ACC112 (cell line): ENCODE results near the gene SELENOO.
A peak's percentile ranks its signal among the peaks of the same experiment; 100 is the strongest.

Source experiments
- H2AFZ ChIP-seq: fragments of 200-600 bp; sonication (generic); one replicate; pipeline ENCODE4 v1.6.0; 2017; ENCODE audit warnings: antibody characterized with exemption, low read length; ENCODE audit not compliant: unreplicated experiment
- H3K27ac ChIP-seq: fragments of 200-600 bp; sonication (generic); 2 replicates; pipeline ENCODE4 v1.5.1; 2014; ENCODE audit warnings: low read depth, mild to moderate bottlenecking, antibody characterized with exemption, low read length, moderate library complexity
- H3K27me3 ChIP-seq: fragments of 200-600 bp; sonication (generic); 2 replicates; pipeline ENCODE4 v1.6.1; 2014; ENCODE audit warnings: mild to moderate bottlenecking, antibody characterized with exemption, low read length, moderate library complexity, mixed read lengths; ENCODE audit not compliant: insufficient read depth
- H3K36me3 ChIP-seq: fragments of 200-600 bp; sonication (generic); 2 replicates; pipeline ENCODE4 v1.6.1; 2016; ENCODE audit warnings: mild to moderate bottlenecking, antibody characterized with exemption, low read length, moderate library complexity, mixed read lengths; ENCODE audit not compliant: insufficient read depth
- H3K4me1 ChIP-seq: fragments of 200-600 bp; sonication (generic); one replicate; pipeline ENCODE4 v1.6.1; 2016; ENCODE audit warnings: low read length, mixed read lengths; ENCODE audit not compliant: insufficient read depth, unreplicated experiment, control insufficient read depth
- H3K4me3 ChIP-seq: fragments of 200-600 bp; sonication (generic); 2 replicates; pipeline ENCODE4 v1.5.1; 2014; ENCODE audit warnings: mild to moderate bottlenecking, low read depth, low read length
- H3K79me2 ChIP-seq: fragments of 200-600 bp; sonication (generic); one replicate; pipeline ENCODE4 v1.6.0; 2016; ENCODE audit warnings: low read length; ENCODE audit not compliant: control insufficient read depth, unreplicated experiment, insufficient read depth

The SELENOO gene

DNA sequence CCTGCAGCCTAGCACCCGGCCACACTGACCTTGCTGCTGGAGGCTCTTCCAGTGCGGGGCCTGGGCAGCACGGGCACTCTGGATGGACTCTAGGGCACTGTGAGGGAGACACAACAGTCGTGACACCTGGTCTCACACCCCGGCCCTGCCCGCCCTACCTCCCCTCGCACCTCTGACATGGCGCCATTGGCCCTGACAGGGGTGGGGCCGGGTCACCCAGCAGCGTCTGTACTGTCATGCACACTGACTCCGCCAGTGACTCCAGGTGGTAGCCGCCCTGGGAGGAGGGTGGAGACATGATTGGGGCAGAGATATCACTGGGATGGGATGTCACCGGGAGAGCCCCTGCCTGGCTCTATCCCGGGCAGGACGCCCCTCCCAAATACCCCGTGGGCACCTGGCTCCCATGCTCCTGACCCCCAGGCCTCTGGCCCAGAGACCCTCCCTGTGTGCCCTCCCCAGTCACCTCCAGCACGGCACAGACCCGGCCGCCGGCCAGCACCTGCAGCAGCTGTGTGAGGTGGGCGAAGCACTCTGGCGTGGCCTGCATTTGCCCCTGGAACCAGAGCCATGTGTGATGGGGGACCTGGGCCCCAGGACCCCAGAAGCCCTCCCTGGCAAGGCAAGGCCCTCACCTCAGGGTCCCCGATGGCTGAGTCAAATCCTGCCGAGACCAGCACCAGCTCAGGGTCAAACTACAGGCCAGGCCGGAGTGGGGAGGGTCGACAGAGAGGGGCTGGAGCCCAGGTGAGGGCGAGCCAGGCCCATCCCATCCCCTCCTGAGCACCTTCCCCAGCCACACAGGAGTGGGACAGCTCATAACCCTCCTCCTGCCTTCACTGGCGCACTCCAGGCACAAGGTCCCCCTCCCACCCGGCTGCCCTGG lies 47.6 kb downstream of the SELENOO start:
- Histone ChIP-seq H3K27ac (no peak overlapping the region), H3K4me1 (peaks cover 5% of the 10 kb centered on the region)

DNA sequence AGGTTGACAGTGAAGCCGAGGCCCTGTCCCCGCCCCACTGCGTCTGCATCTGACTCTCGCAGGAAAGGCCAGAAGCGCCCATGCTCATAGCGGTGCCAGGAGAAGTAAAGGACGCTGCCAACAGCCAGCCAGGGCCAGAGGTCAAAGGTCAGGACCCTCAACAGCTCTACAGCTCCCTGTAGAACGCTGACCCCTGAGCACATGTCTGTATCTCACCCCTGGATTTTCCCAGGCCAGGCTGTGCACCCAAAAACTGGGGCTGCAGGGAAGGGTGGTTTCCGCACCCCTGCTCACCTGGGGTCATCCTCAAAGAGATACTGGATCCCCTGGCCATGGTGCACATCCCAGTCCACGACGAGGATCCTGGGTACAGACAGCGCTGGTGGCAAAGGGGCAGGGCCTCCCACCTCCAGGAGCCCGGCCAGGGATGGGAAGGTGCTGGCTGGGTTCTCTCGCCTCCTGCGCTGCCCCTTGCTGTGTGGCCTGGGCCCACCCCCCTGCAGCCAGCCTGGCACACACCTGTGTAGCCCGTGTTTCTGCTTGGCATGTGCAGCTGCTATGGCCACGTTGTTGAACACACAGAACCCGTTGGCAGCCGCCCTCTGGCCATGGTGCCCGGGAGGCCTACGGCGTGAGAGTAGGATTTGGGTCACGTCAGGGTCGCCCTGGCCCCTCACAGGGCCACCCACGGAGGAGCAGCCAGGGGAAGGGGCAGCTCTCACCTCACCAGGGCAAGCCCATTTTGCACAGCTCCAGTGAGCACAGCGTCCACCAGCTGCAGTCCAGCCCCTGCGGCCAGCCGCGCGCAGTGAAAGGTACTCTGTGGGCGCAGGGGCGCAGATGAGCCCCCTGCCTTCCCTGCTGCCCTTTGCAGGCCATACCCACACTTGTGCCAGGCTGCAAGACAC lies 48.8 kb downstream of the SELENOO start:
- peaks cover 5% of the 10 kb centered on the region for H3K4me1 ChIP-seq
- H3K27me3 ChIP-seq, result no peaks in the 10 kb centered on the region
- peak overlapping the region; percentile 87 for H3K4me3 ChIP-seq
- no peaks in the 10 kb centered on the region for H3K36me3 ChIP-seq
- H2AFZ ChIP-seq, result no peak overlapping the region
- no peak overlapping the region for H3K27ac ChIP-seq
- H3K79me2 ChIP-seq, result peaks cover 6% of the 10 kb centered on the region

More for the DNA sequence above, 47.6 kb downstream of the SELENOO start:
- no peak overlapping the region for H2AFZ ChIP-seq
- no peak overlapping the region for H3K4me3 ChIP-seq
- no peaks in the 10 kb centered on the region for H3K36me3 ChIP-seq
- H3K27me3 ChIP-seq, result no peaks in the 10 kb centered on the region
- peaks cover 14% of the 10 kb centered on the region for H3K79me2 ChIP-seq

DNA sequence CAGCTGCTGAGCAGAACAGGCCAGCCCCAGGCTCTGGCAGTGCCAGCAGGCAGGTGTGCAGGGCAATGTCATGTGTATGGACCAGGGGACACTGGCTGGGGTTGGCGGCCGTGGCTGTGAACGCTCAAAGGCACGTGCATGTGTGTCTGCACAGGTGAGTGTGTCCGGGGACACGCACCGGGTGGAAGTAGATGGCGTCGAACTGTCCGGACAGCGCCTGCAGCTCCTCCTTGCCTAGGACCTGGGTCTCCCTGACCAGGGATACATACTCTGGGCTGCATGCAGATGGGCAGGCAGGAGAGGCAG lies 49.4 kb downstream of the SELENOO start:
- H3K27me3 ChIP-seq, result no peaks in the 10 kb centered on the region
- peaks cover 5% of the 10 kb centered on the region for H3K4me1 ChIP-seq
- peak overlapping the region; percentile 87 for H3K4me3 ChIP-seq
- H2AFZ ChIP-seq, result no peak overlapping the region
- H3K36me3 ChIP-seq, result no peaks in the 10 kb centered on the region
- peaks cover 4% of the 10 kb centered on the region for H3K79me2 ChIP-seq
- no peak overlapping the region for H3K27ac ChIP-seq

DNA sequence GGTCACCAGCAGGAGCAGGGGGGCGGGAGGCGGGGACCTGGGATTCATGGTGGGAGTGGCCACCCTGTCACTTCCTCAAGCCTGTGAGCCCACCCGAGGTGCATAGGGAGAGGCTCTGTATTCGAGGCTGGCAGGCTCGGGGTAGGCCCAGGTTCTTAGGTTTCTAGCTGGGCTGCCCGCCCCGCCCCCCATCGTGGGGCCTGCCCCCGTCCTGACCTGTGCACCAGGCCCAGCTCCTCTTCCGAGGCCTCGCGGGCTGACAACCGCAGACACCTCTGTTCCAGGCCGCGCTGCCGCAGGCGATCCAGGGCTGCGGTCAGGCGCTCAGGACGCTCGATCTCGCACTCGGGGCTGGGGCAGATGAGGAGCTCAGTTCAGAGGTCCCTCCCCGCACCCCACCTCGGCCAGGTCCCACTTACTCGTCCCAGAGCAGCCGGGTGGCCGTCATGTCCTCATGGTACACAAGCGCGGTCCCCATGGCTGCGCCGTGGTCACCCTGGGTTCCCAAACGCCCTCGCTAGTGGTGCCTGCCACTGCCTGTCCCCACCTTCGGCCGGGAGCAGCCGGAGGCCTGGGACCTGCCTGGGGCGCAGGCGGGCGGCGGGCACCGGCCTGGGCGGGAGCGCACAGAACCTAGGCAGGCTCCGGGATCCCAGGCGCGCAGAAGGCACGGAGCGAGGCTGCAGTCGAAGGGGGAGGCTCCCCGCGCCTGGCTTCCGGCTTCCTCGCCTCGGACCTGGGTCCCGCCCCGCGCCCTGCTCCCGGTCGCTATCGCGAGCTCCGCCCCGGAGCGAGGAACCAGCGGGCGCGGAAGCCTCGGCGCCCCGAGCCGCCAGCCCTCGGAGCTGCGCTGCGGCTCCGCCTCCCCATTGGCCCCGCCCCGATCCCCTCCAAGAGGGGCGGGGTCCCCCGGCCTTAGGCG lies 50.0 kb downstream of the SELENOO start, which contains the start of gene HDAC10:
HDAC10 (minus strand) TSS at position 711 of the 922 bp plus-strand sequence; CDS start at position 478, 233 bp downstream.
- no peaks in the 10 kb centered on the region for H3K36me3 ChIP-seq
- H3K27ac ChIP-seq, result peak within 1 kb of the TSS; percentile 29; the same call in 1 of the 2 replicates
- no peak within 1 kb of the TSS for H2AFZ ChIP-seq
- H3K79me2 ChIP-seq, result peaks cover 4% of the 10 kb centered on the region
- no peaks in the 10 kb centered on the region for H3K27me3 ChIP-seq
- peak within 1 kb of the TSS; percentile 87 for H3K4me3 ChIP-seq
- peaks cover 5% of the 10 kb centered on the region for H3K4me1 ChIP-seq

DNA sequence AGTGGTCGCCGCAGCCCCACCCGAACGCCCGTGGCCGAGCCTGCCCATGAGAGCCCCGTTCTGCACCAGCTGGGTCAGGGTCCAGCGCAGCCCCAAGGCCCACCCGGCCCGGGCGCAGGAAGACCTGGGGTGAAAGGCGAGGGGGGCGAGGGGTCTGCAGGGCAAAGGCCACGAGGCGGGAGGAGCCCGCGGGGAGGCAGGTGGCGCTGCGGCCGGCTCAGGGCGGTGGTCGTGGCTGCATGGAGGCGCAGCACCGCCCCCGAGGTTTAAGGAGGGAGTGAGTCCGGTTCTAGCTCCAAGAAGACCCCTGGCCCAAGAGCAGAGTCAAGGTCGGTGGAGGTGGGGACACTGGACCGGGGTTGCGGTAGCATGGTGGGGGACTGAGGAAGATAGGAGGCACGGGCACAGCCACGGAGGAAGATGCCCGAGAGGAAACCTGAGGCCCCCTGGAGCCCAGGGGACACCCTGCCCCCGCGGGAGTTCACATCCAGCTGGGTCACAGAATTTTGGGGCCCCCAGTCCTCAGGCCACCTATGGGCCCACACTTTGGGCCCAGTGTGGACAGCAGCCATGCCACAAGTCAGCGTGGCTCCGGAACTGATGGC lies 50.8 kb downstream of the SELENOO start:
- Histone ChIP-seq H3K36me3 (no peaks in the 10 kb centered on the region), H3K27me3 (no peaks in the 10 kb centered on the region), H3K4me1 (peaks cover 5% of the 10 kb centered on the region), H3K4me3 (peak overlapping the region; percentile 87), H3K79me2 (peaks cover 4% of the 10 kb centered on the region), H2AFZ (no peak overlapping the region), H3K27ac (no peak overlapping the region)

DNA sequence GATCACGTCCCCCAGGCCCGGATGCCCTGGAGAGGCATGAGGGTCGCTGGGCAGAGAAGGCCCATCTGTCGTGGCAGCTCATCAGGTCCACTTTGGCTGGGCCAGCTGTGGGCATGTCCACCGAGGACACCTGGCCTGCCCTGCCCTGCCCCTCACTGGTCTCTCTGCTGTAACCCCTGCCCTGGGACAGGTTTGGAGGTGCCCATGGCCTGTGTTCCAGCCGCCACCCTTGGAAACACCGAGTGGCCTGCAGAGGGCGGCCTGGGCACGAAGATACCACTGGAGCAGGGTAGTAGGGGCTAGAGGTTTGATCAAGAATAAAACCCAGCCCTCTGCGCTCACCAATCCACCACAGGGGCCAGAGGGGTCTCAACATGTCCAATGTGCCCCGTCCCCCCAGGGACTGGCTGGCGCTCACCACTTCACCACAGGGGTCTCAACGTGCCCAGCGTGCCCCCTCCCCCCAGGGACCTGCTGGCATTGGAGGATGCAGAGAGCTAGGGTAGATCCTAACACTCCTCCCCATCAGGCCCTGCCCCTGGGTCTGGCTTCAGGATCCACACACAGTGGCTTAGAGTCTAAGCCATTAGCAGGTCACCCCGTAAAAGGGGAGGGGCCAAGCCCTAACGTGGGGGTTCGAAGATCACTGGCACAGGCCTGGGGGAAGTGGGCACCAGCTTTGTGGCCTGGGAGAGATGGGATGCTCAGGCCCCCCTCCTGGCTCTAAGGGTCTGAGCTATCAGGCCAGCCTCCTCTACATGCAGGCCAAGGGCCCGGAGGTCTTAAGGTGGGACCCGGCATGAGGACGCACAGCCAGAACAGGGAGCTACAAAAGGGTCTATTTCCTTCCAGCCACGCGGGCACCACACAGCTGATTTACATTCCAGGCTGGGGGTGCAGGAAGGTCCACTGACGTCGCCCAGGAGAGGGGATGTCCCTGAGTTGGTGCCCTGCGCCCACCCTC lies 51.6 kb downstream of the SELENOO start:
- Histone ChIP-seq H3K4me3 (no peak overlapping the region), H3K36me3 (no peaks in the 10 kb centered on the region), H3K27me3 (no peaks in the 10 kb centered on the region), H3K4me1 (peaks cover 5% of the 10 kb centered on the region), H3K79me2 (peaks cover 4% of the 10 kb centered on the region), H2AFZ (no peak overlapping the region), H3K27ac (no peak overlapping the region)

DNA sequence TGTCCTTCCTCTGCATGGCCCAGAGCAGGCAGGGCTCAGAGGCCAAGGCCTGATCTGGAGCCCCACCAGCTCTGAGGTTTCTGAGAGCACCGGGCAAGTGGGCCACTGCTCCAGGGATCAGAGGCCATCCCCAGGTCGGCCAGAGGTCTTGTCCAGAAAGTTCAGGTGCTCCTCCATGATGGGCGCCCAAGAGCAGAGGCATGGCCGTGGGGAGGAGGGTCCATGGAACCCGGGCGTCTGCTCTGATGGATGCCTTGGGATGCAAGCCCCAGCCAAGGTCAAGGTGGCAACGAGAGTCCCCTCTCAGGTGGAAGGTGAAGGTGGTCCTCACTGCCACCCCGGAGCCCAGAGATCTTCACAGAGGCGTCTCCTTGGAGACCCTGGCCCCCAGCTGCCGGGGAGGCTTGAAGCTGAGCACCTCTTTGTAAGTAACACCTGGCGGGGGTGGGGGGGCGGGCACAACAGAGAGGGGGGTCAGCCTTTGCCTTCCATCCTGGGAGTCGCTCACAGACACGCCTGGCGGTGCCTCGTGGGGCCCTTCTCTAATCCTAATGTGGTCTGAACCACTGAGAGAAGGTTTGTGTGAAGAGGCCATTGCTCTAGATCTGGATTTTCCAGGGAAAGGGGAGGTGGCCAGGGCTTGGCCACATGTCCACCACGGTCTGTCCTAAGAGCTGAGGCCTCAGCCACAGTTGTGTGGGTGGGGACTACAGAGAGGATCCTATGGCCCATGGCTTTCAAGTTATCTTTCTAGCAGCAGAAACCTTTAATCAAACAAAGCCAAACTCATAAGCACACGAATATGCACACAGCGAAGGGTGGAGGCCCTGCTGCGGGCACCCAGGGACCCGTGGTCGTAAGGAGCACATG lies 52.5 kb downstream of the SELENOO start:
- no peaks in the 10 kb centered on the region for H3K27me3 ChIP-seq
- no peak overlapping the region for H2AFZ ChIP-seq
- peaks cover 4% of the 10 kb centered on the region for H3K79me2 ChIP-seq
- H3K4me1 ChIP-seq, result peaks cover 5% of the 10 kb centered on the region
- no peaks in the 10 kb centered on the region for H3K36me3 ChIP-seq
- no peak overlapping the region for H3K4me3 ChIP-seq
- no peak overlapping the region for H3K27ac ChIP-seq

DNA sequence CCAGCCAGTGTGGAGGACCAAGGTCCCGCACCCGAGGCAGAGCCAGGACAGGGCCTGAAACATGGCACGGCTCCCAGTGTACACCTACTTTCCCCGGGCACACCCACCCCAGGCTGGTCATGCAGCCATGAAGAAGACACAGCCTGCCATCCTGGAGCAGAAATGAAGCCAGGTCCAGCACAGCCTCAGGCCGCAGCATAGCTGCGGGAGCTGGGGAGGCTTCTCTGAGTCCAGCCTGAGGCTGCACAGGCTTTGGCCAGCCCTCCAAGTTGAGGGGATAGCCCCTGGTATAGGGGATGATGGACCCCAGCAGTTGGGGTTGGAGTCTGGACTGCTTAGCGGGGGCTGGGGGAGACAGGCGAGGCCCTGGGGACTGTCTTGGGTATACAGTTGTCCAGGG lies 53.1 kb downstream of the SELENOO start:
- Histone ChIP-seq H3K4me3 (no peak overlapping the region), H2AFZ (no peak overlapping the region), H3K27ac (no peak overlapping the region), H3K4me1 (peaks cover 5% of the 10 kb centered on the region), H3K36me3 (no peaks in the 10 kb centered on the region), H3K27me3 (no peaks in the 10 kb centered on the region), H3K79me2 (peaks cover 7% of the 10 kb centered on the region)
